ENCODE measurements around the gene PACRG.

The PACRG gene

DNA sequence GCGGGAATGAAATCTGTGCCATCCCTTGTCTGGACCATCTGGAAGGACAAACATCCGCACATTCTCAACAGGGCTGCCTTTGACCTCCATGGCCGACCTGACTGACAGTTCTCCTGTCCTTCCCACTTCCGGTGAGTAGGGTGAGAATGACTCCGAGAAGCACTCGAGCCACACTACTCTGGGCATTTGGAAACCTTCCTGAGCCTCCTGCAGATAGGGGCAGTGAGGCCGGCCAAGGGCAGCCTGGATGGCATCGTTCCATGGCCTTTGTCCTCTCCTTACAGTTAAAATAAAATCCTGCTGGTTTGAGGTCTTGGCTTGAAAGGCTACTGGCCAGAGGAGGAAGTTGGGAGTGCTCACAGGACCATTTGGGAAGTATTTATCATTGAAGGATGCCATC, 615.8 kb downstream of the PACRG start:
- no peak for DNase-seq

DNA sequence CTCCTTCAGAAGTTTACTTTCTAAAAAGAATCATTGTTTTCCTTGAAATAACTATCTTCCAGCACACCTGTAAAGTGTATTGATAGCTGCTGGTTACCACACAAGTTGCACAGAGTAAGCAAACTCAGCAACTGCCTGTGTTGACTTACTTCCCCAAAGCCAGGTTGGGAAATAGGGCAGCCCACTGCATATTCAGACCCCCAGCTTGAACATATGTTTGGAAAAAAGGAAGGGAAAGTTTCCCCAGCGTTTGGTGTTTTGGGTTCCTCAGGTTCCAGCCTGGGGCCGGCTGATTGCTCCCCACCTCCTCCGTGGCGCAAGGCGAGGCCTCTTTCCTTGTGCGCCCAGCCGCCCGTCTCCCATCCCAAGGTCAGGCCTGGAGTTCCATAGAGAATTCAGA, 616.6 kb downstream of the PACRG start:
- no peak for DNase-seq

GRCh38 chr6:163345931-163346330, 618.2 kb downstream of the PACRG start:
- DNase-seq: no peak

DNA sequence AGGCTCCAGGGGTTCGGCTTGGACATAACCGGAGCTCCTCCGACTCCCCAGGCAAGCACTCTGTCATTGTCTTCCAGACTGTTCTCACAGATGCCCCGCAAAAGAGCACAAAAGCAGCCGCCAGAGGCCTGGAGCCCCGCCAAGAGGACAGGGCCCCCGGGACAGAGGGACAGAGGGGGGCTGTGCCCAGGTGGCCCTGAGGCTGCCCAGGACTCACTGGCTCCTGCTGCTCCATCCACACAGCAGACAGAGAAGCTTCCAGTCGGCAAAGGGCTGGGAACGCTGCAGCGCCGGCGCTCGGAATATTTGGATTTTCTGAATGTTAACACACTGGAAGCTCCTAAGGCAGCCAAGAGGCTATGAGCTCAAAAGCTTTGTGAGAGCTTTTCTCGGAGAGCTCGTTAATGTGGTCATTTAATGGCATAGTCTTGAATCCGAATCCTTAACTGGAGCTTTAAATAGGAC, 618.8 kb downstream of the PACRG start:
- no peak for DNase-seq

DNA sequence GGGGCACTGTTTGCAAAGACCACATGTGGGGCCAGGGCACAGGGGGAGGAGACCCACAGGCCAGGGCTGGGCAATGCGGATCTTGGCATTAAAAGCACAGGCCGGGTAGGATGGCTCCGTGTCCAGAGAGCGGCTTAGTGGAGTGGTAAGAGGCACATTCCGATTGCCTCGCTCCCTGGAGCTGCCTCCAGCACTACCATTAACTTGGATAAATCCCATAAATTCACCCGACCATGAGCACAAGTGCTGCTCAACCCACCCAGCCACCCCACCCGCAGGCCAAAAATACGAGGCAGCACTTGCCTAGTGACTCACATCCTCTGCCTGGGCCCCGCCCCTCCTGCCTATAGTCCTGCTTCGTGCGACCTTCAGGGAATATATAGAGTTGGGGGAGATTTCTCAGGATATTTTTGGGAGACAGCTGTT, 619.3 kb downstream of the PACRG start:
- no peak for DNase-seq

GRCh38 chr6:163348789-163349680, 621.3 kb downstream of the PACRG start:
- no peak for DNase-seq

GRCh38 chr6:163349696-163350095, 621.9 kb downstream of the PACRG start:
- DNase-seq: no peak

DNA sequence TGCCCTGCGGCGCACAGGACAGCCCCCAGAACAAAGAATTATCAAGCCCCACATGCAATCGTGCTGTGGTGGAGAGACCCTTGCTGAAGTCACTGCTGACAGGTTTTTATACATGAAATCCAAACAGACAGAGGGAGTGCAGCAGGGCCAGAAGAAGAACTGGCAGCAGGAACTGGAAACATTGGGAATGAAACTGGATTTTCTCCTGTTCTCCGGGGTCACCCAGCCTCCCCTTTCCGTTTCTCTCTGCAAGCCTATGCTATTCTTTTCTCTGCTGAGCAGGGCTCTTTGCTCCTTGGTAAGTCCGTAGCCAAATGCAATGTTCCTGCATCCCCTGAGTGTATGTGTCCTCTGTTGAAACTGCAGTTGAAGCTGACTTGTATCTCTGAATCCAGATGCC, 623.2 kb downstream of the PACRG start:
- no peak for DNase-seq

DNA sequence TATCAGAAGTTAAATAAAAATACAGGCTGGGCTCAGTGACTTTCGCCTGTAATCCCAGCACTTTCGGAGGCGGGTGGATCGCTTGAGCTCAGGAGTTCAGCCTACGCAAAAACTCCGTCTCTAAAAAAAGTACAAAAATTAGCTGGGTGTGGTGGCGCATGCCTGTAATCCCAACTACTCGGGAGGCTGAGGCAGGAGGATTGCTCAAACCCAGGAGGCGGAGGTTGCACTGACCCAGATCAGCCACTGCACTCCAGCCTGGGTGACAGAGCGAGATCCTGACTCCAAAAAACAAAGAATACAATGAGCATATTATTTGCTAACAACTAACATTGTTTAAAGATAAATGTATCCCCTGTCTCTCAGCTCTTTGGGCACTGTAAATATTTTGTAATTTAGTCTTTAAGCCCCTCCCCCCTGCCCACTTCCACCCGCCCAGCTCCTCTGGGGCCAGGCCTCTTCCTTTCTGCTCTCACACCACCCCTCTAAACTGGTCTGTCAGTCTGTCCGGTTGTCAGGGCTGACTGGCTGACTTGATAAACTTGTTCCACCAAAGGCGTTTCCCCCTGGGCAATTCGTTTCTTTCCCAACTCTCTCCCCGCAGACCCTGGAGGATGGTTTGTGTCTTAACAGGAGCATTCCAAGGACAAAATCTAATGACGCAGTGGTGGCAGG, 624.4 kb downstream of the PACRG start:
- DNase-seq: peak; percentile 13

GRCh38 chr6:163352966-163353365, 625.2 kb downstream of the PACRG start:
- DNase-seq: no peak

GRCh38 chr6:163354085-163354484, 626.3 kb downstream of the PACRG start:
- no peak for DNase-seq

DNA sequence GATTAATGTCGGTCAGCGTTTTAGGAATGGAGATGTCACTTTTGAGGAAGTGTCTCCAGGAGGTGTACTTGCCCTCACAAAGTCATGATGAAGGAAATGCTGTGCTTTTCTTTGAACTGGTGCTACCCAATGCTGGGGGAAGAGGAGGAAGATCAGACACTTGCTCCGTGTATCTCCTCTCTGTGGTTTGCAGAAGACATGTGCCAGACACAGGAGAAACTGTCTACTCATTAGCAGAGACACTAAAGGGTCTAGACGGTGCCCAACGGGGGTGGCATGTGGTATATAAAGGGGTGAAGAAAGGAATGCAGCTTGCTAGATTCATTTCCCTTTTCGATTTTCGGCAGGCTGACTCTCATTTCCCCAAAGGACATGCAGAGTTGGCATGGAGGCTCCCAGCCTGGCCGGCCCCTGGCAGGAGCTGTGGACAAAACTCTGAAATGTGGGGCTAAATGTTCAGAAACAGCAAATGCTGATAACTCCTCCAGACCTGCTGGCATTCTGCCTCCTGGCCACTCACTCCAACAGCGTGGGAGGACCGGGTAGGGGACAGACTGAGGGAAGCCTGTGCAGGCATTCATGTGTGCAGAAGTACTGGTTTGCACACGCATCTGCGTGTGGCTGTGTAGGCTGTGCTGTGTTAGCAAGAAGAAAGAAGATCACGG, 627.1 kb downstream of the PACRG start:
- no peak for DNase-seq

- no peak for DNase-seq
These were observed 627.7 kb downstream of the PACRG start for GRCh38 chr6:163355426-163355991.

GRCh38 chr6:163356324-163356723, 628.5 kb downstream of the PACRG start:
- DNase-seq: peak; percentile 13

DNA sequence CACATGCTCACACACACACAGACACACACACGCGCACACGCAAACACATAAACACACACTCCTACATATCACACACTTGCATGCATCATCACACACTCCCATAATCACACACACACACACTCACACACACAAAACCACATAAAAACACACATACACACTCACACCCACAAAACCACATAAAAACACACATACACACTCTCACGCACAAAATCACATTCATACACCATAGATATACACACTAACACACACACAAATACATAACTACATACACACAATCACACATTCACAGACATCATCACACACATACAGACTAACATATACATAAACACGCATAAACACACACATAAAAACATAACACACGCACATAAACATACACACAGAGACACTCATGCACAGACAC, 629.0 kb downstream of the PACRG start:
- DNase-seq: no peak

DNA sequence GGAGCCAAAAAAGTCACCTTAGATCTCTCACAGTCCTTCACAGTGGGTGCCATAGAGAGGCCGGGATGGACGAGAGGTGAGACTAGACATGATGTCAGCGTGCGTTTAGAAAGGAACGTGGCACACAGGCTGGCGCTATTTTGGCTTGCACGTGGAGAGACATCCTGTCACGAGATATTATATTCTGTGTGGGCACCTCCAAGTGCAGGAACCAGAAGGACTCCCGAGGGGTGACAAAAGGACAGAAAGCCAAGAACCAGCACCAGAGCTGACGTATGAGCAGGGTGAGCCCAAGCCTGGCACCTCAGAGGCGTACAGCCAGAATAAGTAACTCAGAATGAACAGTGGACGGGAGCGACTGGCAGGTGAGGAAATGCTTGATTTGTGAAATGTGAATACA, 636.9 kb downstream of the PACRG start:
- no peak for DNase-seq

Measured in hematopoietic multipotent progenitor cell treated with erythropoietin and hydrocortisone succinate and interleukin-3 and kit ligand, for 4 days (in vitro differentiated cells).